HG03135 (cell line): ENCODE data around the gene LYRM4.

ENCODE experiments used
- ATAC-seq: cut with Tn5 transposase; IDR thresholded peaks from one replicate; pipeline ENCODE4 v1.9.1; 2021; ENCODE audit warnings: mild to moderate bottlenecking, moderate library complexity; ENCODE audit not compliant: unreplicated experiment

LYRM4 gene

GRCh38 chr6:5282191-5282623 lies 21.5 kb upstream of the LYRM4 start:
- no peak for ATAC-seq

- no peak for ATAC-seq
Measured at GRCh38 chr6:5280920-5281319, 20.2 kb upstream of the LYRM4 start.

GRCh38 chr6:5279891-5280338 lies 19.2 kb upstream of the LYRM4 start:
- ATAC-seq, result no peak

- ATAC-seq, result no peak
Measured at GRCh38 chr6:5278565-5279120, 17.9 kb upstream of the LYRM4 start.

- peak; percentile 57 for ATAC-seq
Measured at GRCh38 chr6:5278047-5278446, 17.3 kb upstream of the LYRM4 start.

- ATAC-seq, result no peak
Measured at GRCh38 chr6:5277589-5277988, 16.8 kb upstream of the LYRM4 start.

- no peak for ATAC-seq
Measured at GRCh38 chr6:5276581-5276980, 15.8 kb upstream of the LYRM4 start.

- no peak for ATAC-seq
Measured at GRCh38 chr6:5275497-5275896, 14.7 kb upstream of the LYRM4 start.

- ATAC-seq, result no peak
Measured at GRCh38 chr6:5274231-5274630, 13.5 kb upstream of the LYRM4 start.

GRCh38 chr6:5271926-5272325 lies 11.2 kb upstream of the LYRM4 start:
- ATAC-seq, result no peak

GRCh38 chr6:5270093-5270680 lies 9.4 kb upstream of the LYRM4 start:
- ATAC-seq, result no peak

GRCh38 chr6:5266423-5266822 lies 5.7 kb upstream of the LYRM4 start:
- no peak for ATAC-seq

- ATAC-seq, result no peak
Measured at GRCh38 chr6:5261545-5262109, 877 bp upstream of the LYRM4 start.

- peak; percentile 63 for ATAC-seq
Measured at GRCh38 chr6:5260111-5260620, 584 bp downstream of the LYRM4 start.

- no peak for ATAC-seq
Measured at GRCh38 chr6:5259428-5259827, 1.3 kb downstream of the LYRM4 start.

GRCh38 chr6:5257400-5257799 lies 3.4 kb downstream of the LYRM4 start:
- ATAC-seq, result no peak

GRCh38 chr6:5256952-5257351 lies 3.8 kb downstream of the LYRM4 start:
- ATAC-seq, result no peak

- no peak for ATAC-seq
Measured at GRCh38 chr6:5250911-5251310, 9.8 kb downstream of the LYRM4 start.

GRCh38 chr6:5250451-5250850 lies 10.3 kb downstream of the LYRM4 start:
- ATAC-seq, result no peak

- no peak for ATAC-seq
Measured at GRCh38 chr6:5249451-5250122, 11.2 kb downstream of the LYRM4 start.

- no peak for ATAC-seq
Measured at GRCh38 chr6:5248302-5249098, 12.2 kb downstream of the LYRM4 start.
